Measurements from ENCODE around the gene TMEM253.

DNA sequence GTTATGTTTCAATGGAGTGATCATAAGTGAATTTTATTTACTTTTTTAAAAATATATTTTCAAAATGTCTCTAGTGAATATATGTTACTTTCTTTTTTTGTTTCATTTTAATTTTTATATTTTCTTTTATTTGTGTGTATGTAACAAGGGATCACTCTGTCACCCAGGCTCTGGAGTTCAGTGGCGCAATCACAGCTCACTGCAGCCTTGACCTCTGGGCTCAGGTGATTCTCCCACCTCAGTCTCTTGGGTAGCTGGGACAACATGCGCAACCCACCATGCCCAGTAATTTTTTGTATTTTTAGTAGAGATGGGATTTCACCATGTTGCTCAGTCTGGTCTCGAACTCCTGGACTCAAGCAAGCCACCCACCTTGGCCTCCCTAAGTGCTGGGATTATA is 18.1 kb downstream of the TMEM253 start:
- TF ChIP-seq, protein P1, sequence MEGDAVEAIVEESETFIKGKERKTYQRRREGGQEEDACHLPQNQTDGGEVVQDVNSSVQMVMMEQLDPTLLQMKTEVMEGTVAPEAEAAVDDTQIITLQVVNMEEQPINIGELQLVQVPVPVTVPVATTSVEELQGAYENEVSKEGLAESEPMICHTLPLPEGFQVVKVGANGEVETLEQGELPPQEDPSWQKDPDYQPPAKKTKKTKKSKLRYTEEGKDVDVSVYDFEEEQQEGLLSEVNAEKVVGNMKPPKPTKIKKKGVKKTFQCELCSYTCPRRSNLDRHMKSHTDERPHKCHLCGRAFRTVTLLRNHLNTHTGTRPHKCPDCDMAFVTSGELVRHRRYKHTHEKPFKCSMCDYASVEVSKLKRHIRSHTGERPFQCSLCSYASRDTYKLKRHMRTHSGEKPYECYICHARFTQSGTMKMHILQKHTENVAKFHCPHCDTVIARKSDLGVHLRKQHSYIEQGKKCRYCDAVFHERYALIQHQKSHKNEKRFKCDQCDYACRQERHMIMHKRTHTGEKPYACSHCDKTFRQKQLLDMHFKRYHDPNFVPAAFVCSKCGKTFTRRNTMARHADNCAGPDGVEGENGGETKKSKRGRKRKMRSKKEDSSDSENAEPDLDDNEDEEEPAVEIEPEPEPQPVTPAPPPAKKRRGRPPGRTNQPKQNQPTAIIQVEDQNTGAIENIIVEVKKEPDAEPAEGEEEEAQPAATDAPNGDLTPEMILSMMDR (IDR thresholded peaks at IDR 0.05; ENCODE audit: insufficient read depth, low read length, poor library complexity, severe bottlenecking): no peak
- no peak for TF ChIP-seq EZH2phosphoT487 (conservative IDR thresholded peaks at IDR 0.05; ENCODE audit: low read length)

Measured in SU-DHL-6 (cell line).